GM12891 (cell line): ENCODE results near the gene OR5B21.

ENCODE experiments used
- POLR2A ChIP-seq: IDR thresholded peaks from 2 replicates; pipeline ENCODE4 v1.6.1; 2011; ENCODE audit warnings: low read depth, low read length, control low read depth
- POLR2AphosphoS5 ChIP-seq: IDR thresholded peaks from 2 replicates; pipeline ENCODE4 v1.6.1; 2011; ENCODE audit warnings: low read depth, low read length, control low read depth
- SPI1 ChIP-seq: IDR thresholded peaks from 2 replicates; pipeline ENCODE4 v1.6.1; 2011; ENCODE audit warnings: low read depth, low read length, control low read depth
- TAF1 ChIP-seq: IDR thresholded peaks from 2 replicates; pipeline ENCODE4 v1.6.1; 2011; ENCODE audit warnings: low read depth, low read length, control low read depth

DNA sequence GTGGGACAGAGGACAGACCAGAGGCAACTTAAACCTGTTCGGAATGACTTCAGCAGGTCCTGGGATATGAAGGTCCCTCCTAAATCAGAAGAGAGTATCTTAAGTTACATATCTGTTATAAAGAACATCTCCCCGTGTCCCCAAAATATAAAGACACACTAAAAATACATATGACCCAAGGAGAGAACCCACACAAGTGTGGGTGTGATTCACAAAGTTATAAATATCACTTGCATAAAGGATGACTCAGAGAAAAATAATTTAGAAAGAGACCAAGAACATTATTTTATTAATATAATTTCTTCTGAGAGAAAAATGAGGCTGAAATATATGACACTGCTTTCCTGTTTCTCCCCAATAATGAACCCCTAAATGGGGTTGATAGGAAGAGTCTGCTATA, 14.2 kb downstream of the OR5B21 start:
- TF ChIP-seq POLR2A (no peak), POLR2AphosphoS5 (no peak), SPI1 (no peak), TAF1 (no peak)
